Liver (tissue), 9 donors: Measurements from ENCODE around the gene ANTXR2. TPM values are rescaled to one million over a fixed set of nuclear protein-coding genes. Genes with fewer than 3 reads are reported as not detected.

Source experiments
- DNase-seq: peaks from one replicate; pipeline ENCODE4 v3.0.0-alpha.2; 2017; ENCODE audit warnings: low spot score
- H3K27ac ChIP-seq, 2 donors: one replicate each; pipeline ENCODE4 v1.7.0; 2013; ENCODE audit warnings: inconsistent platforms in 2 of 2, low read length in 2 of 2, control low read depth in 1 of 2, low read depth in 1 of 2, mild to moderate bottlenecking in 1 of 2
- H3K27me3 ChIP-seq, 4 donors: one replicate each; pipeline versions ENCODE4 v1.6.1 to v1.7.0; 2013; ENCODE audit warnings: low read length in 3 of 4, inconsistent platforms in 1 of 4, mild to moderate bottlenecking in 1 of 4, moderate library complexity in 1 of 4; ENCODE audit not compliant: control insufficient read depth in 4 of 4, insufficient read depth in 4 of 4
- H3K36me3 ChIP-seq, 4 donors: one replicate each; pipeline versions ENCODE4 v1.6.1 to v1.7.0; 2013; ENCODE audit warnings: low read length in 3 of 4, mild to moderate bottlenecking in 3 of 4, low read depth in 1 of 4, moderate library complexity in 1 of 4; ENCODE audit not compliant: control insufficient read depth in 4 of 4, insufficient read depth in 3 of 4
- H3K4me1 ChIP-seq, 4 donors: one replicate each; pipeline versions ENCODE4 v1.6.1 to v1.7.0; 2013; ENCODE audit warnings: low read length in 3 of 4, mild to moderate bottlenecking in 3 of 4, moderate library complexity in 1 of 4; ENCODE audit not compliant: control insufficient read depth in 4 of 4, insufficient read depth in 4 of 4
- H3K4me3 ChIP-seq, 3 donors: one replicate each; pipeline versions ENCODE4 v1.6.1 to v1.7.0; 2013; ENCODE audit warnings: low read length in 3 of 3, control low read depth in 1 of 3, low read depth in 1 of 3, mild to moderate bottlenecking in 1 of 3
- H3K9ac ChIP-seq, 2 donors: one replicate each; pipeline ENCODE4 v1.7.0; 2013; ENCODE audit warnings: low read length in 2 of 2, mild to moderate bottlenecking in 2 of 2, moderate library complexity in 2 of 2, control low read depth in 1 of 2, low read depth in 1 of 2
- H3K9me3 ChIP-seq, 4 donors: one replicate each; pipeline versions ENCODE4 v1.6.1 to v1.7.0; 2013; ENCODE audit warnings: low read length in 3 of 4; ENCODE audit not compliant: control insufficient read depth in 4 of 4
- ATF3 ChIP-seq: IDR thresholded peaks from 2 replicates; pipeline ENCODE4 v1.6.1; 2016; ENCODE audit warnings: antibody characterized with exemption
- CTCF ChIP-seq: fragments of 150-350 bp; IDR thresholded peaks from 2 replicates; pipeline ENCODE4 v1.5.1; 2017; ENCODE audit warnings: improper control_type of control experiment, low read depth, low read length; ENCODE audit not compliant: missing input control
- EGR1 ChIP-seq, 2 donors: IDR thresholded peaks; 2 replicates each; pipeline ENCODE4 v1.6.1; 2016 to 2018; ENCODE audit warnings: antibody characterized with exemption in 2 of 2, low read depth in 2 of 2
- FOXA1 ChIP-seq: IDR thresholded peaks from 2 replicates; pipeline ENCODE4 v1.6.1; 2016; ENCODE audit warnings: antibody characterized with exemption
- FOXA2 ChIP-seq: IDR thresholded peaks from 2 replicates; pipeline ENCODE4 v1.6.1; 2016; ENCODE audit warnings: antibody characterized with exemption
- GABPA ChIP-seq, 2 donors: IDR thresholded peaks in 1 of 2; conservative IDR thresholded peaks in 1 of 2; 2 replicates each; pipeline ENCODE4 v1.6.1; 2016; ENCODE audit warnings: antibody characterized with exemption in 2 of 2, mild to moderate bottlenecking in 1 of 2, moderate library complexity in 1 of 2
- HNF4A ChIP-seq, 2 donors: conservative IDR thresholded peaks; 2 replicates each; pipeline ENCODE4 v1.6.1; 2016; ENCODE audit warnings: antibody characterized with exemption in 2 of 2, mild to moderate bottlenecking in 2 of 2
- HNF4G ChIP-seq: IDR thresholded peaks from 2 replicates; pipeline ENCODE4 v1.6.1; 2016; ENCODE audit warnings: antibody characterized with exemption
- MAX ChIP-seq: IDR thresholded peaks from 2 replicates; pipeline ENCODE4 v1.6.1; 2016; ENCODE audit warnings: antibody characterized with exemption
- NR2F2 ChIP-seq: IDR thresholded peaks from 2 replicates; pipeline ENCODE4 v1.6.1; 2016; ENCODE audit warnings: antibody characterized with exemption
- RAD21 ChIP-seq, 2 donors: IDR thresholded peaks; 2 replicates each; pipeline ENCODE4 v1.6.1; 2016; ENCODE audit warnings: antibody characterized with exemption in 2 of 2, mild to moderate bottlenecking in 2 of 2
- RXRA ChIP-seq, 2 donors: IDR thresholded peaks; 2 replicates each; pipeline ENCODE4 v1.6.1; 2017 to 2018; ENCODE audit warnings: antibody characterized with exemption in 2 of 2, mild to moderate bottlenecking in 1 of 2
- SP1 ChIP-seq: IDR thresholded peaks from 2 replicates; pipeline ENCODE4 v1.6.1; 2018; ENCODE audit warnings: antibody characterized with exemption, mild to moderate bottlenecking
- TAF1 ChIP-seq: conservative IDR thresholded peaks from 2 replicates; pipeline ENCODE4 v1.6.1; 2016; ENCODE audit warnings: antibody characterized with exemption, mild to moderate bottlenecking
- ZBTB33 ChIP-seq: IDR thresholded peaks from 2 replicates; pipeline ENCODE4 v1.6.1; 2016; ENCODE audit warnings: antibody characterized with exemption
- WGBS: extraction: QIAGEN DNeasy Blood & Tissue Kit; methylation state at CpG from one replicate; pipeline ENCODE4 v1.1.7; 2013; 5-methylcytosine and 5-hydroxymethylcytosine counted together
- polyA plus RNA-seq, 2 donors: library from polyadenylated mRNA; stranded (reverse) in 1 of 2; unstranded in 1 of 2; fragments of 200-250 nt in 1 of 2; fragments of >200 nt in 1 of 2; fragmentation: Nextera tagmentation in 1 of 2; extraction: Ambion mirVana in 1 of 2; gene quantifications; one replicate each; pipeline versions ENCODE4 v1.2.1 to v1.2.3, GENCODE V29; 2013 to 2015
- total RNA-seq, 2 donors: library from RNA; depleted of rRNA; stranded (reverse); fragments of >200 nt; gene quantifications; one replicate each; pipeline ENCODE4 v1.2.3, GENCODE V29; 2014
- donor health status: healthy.
- donor health status: healthy.
- donor health status: healthy.
- donor health status: healthy.
- donor health status: healthy.

The ANTXR2 gene
- total and polyA plus RNA-seq, 4 donors: 16.1 to 30.5 (median 21.3) TPM

- TF ChIP-seq RAD21 (IDR thresholded peaks at IDR 0.05) (no peak), HNF4A (conservative IDR thresholded peaks at IDR 0.05) (no peak), TAF1 (no peak), CTCF (no peak), RXRA (IDR thresholded peaks at IDR 0.05) (peak in 1 of 2 donors; percentile 9), HNF4G (no peak)
- 79% methylated on average over 7 of the region's 7 CpGs for WGBS
- Histone ChIP-seq H3K9ac (no peak overlapping the region), H3K27ac (no peak overlapping the region), H3K27me3 (no peaks in the 10 kb centered on the region), H3K9me3 (no peaks in the 10 kb centered on the region), H3K4me3 (no peak overlapping the region), H3K4me1 (no peaks in the 10 kb centered on the region), H3K36me3 (peaks cover 2 to 33% (median 11%) of the 10 kb centered on the region in 4 donors)
- DNase-seq: no peak
These were observed 23.1 kb downstream of the ANTXR2 start for GRCh38 chr4:80049813-80050534.

GRCh38 chr4:80049402-80049801, 23.6 kb downstream of the ANTXR2 start:
- no peak for TF ChIP-seq GABPA (IDR thresholded peaks at IDR 0.05 in 1 of 2, conservative IDR thresholded peaks at IDR 0.05 in 1 of 2)
- no peak for TF ChIP-seq ATF3
- TF ChIP-seq MAX: no peak
- no peak for TF ChIP-seq SP1
- TF ChIP-seq FOXA1: no peak
- TF ChIP-seq TAF1: no peak
- no peak for TF ChIP-seq RAD21 (IDR thresholded peaks at IDR 0.05)
- no peak for TF ChIP-seq FOXA2
- no peak for TF ChIP-seq HNF4A (conservative IDR thresholded peaks at IDR 0.05)
- TF ChIP-seq ZBTB33: no peak
- no peak for TF ChIP-seq EGR1 (IDR thresholded peaks at IDR 0.05; ENCODE audit: low read depth in 2 of 2)
- TF ChIP-seq HNF4G: no peak
- TF ChIP-seq NR2F2: no peak
- Histone ChIP-seq H3K27ac (no peak overlapping the region), H3K4me3 (no peak overlapping the region), H3K9ac (no peak overlapping the region), H3K27me3 (no peaks in the 10 kb centered on the region), H3K36me3 (peaks cover 2 to 31% (median 11%) of the 10 kb centered on the region in 4 donors), H3K9me3 (no peaks in the 10 kb centered on the region), H3K4me1 (no peaks in the 10 kb centered on the region)
- no peak for DNase-seq
